PFSK-1 (cell line): ENCODE results near the gene CALHM4.

Experiments used
- FOXP2 ChIP-seq: optimal IDR thresholded peaks from 2 replicates; pipeline ENCODE3; 2011; ENCODE audit warnings: borderline replicate concordance, control low read depth, inconsistent platforms; ENCODE audit not compliant: insufficient read depth; ENCODE audit errors: extremely low read length, extremely low read depth
- POLR2AphosphoS5 ChIP-seq: IDR thresholded peaks from 2 replicates; pipeline ENCODE4 v1.6.1; 2012; ENCODE audit warnings: low read depth, mild to moderate bottlenecking, control low read depth, low read length, moderate library complexity
- REST ChIP-seq, 2 experiments: IDR thresholded peaks; 2 replicates each; pipeline versions ENCODE4 v1.6.1 to v1.8.0; 2011 to 2012; ENCODE audit warnings: low read depth in 2 of 2, low read length in 2 of 2, control low read depth in 1 of 2, inconsistent platforms in 1 of 2, mild to moderate bottlenecking in 1 of 2, moderate library complexity in 1 of 2; ENCODE audit not compliant: insufficient read depth in 1 of 2
- SIN3A ChIP-seq: IDR thresholded peaks from 2 replicates; pipeline ENCODE4 v1.6.1; 2012; ENCODE audit warnings: mild to moderate bottlenecking, low read length, moderate library complexity, borderline replicate concordance; ENCODE audit not compliant: insufficient read depth
- TAF1 ChIP-seq: IDR thresholded peaks from 2 replicates; pipeline ENCODE4 v1.6.1; 2012; ENCODE audit warnings: low read length, control low read depth, borderline replicate concordance; ENCODE audit not compliant: insufficient read depth

Gene CALHM4

GRCh38 chr6:116556065-116556464, 2.5 kb downstream of the CALHM4 start:
- TF ChIP-seq TAF1 (no peak), FOXP2 (no peak), REST (IDR thresholded peaks at IDR 0.05; ENCODE audit: insufficient read depth in 1 of 2, low read depth in 2 of 2, low read length in 2 of 2) (no peak), SIN3A (no peak), POLR2AphosphoS5 (no peak)

GRCh38 chr6:116556814-116557415, 3.4 kb downstream of the CALHM4 start:
- TF ChIP-seq POLR2AphosphoS5, result no peak
- TF ChIP-seq SIN3A, result no peak
- no peak for TF ChIP-seq FOXP2
- TF ChIP-seq TAF1, result no peak
- no peak for TF ChIP-seq REST (IDR thresholded peaks at IDR 0.05; ENCODE audit: insufficient read depth in 1 of 2, low read depth in 2 of 2, low read length in 2 of 2)

- TF ChIP-seq SIN3A (no peak), FOXP2 (no peak), POLR2AphosphoS5 (no peak), TAF1 (no peak), REST (IDR thresholded peaks at IDR 0.05; ENCODE audit: insufficient read depth in 1 of 2, low read depth in 2 of 2, low read length in 2 of 2) (no peak)
These were observed 4.3 kb downstream of the CALHM4 start for GRCh38 chr6:116557893-116558292.

- TF ChIP-seq TAF1 (no peak), POLR2AphosphoS5 (no peak), REST (IDR thresholded peaks at IDR 0.05; ENCODE audit: insufficient read depth in 1 of 2, low read depth in 2 of 2, low read length in 2 of 2) (no peak), FOXP2 (no peak), SIN3A (no peak)
These were observed 6.6 kb downstream of the CALHM4 start for GRCh38 chr6:116560130-116560529.

GRCh38 chr6:116561377-116562018, 7.9 kb downstream of the CALHM4 start:
- TF ChIP-seq TAF1 (no peak), POLR2AphosphoS5 (no peak)
